OCI-LY3 (cell line): ENCODE measurements around the gene BPIFB4.

ENCODE experiments used
- H2AFZ ChIP-seq: fragments of 200-600, 300-600 bp; shearing (Covaris generic); 2 replicates; pipeline ENCODE4 v1.6.0; 2014; ENCODE audit warnings: antibody characterized with exemption, low read depth, low read length
- H3K27ac ChIP-seq: fragments of 200-600, 300-600 bp; sonication (generic); 2 replicates; pipeline ENCODE4 v1.5.1; 2014; ENCODE audit warnings: mild to moderate bottlenecking, low read length, moderate library complexity, mixed read lengths
- H3K27me3 ChIP-seq: fragments of 200-600, 300-600 bp; sonication (generic); 2 replicates; pipeline ENCODE4 v1.6.1; 2014; ENCODE audit warnings: low read depth, low read length, mixed read lengths
- H3K36me3 ChIP-seq: fragments of 200-600, 300-600 bp; sonication (generic); replicated peaks from 2 replicates; pipeline ENCODE3; 2014; ENCODE audit warnings: low read depth, low read length, mixed read lengths
- H3K4me1 ChIP-seq: fragments of 300-600, 200-600 bp; sonication (generic); 2 replicates; pipeline ENCODE4 v1.6.1; 2014; ENCODE audit warnings: low read length, mixed read lengths
- H3K4me2 ChIP-seq: fragments of 200-600, 300-600 bp; sonication (generic); 2 replicates; pipeline ENCODE4 v1.6.1; 2014; ENCODE audit warnings: low read length, mixed read lengths
- H3K4me3 ChIP-seq: fragments of 300-600, 200-600 bp; sonication (generic); 2 replicates; pipeline ENCODE4 v1.5.1; 2014; ENCODE audit warnings: antibody characterized with exemption, mild to moderate bottlenecking, low read length, moderate library complexity
- H3K79me2 ChIP-seq: fragments of 300-600, 200-600 bp; shearing (Covaris generic); 2 replicates; pipeline ENCODE4 v1.6.1; 2014; ENCODE audit warnings: mild to moderate bottlenecking, low read length, mixed read lengths
- H3K9ac ChIP-seq: fragments of 300-600, 200-600 bp; shearing (Covaris generic); 2 replicates; pipeline ENCODE4 v1.6.0; 2014; ENCODE audit warnings: mild to moderate bottlenecking, low read length, moderate library complexity
- H3K9me3 ChIP-seq: fragments of 200-600, 300-600 bp; shearing (Covaris generic); 2 replicates; pipeline ENCODE4 v1.6.1; 2014; ENCODE audit warnings: low read length, mixed read lengths; ENCODE audit not compliant: insufficient read depth
- H4K20me1 ChIP-seq: fragments of 200-600, 300-600 bp; sonication (generic); 2 replicates; pipeline ENCODE4 v1.6.1; 2016; ENCODE audit warnings: low read length, mixed read lengths; ENCODE audit not compliant: insufficient read depth
- CTCF ChIP-seq: fragments of 200-600, 300-600 bp; sonication (generic); IDR thresholded peaks from 2 replicates; pipeline ENCODE4 v1.5.1; 2014; ENCODE audit warnings: antibody characterized with exemption, low read length, low read depth
- EZH2phosphoT487 ChIP-seq: fragments of 200-600 bp; shearing (Covaris generic); IDR thresholded peaks from 2 replicates; pipeline ENCODE4 v1.6.1; 2018; ENCODE audit warnings: antibody characterized with exemption, mixed run types, low read depth

The BPIFB4 gene

GRCh38 chr20:33054381-33054780, 25.1 kb upstream of the BPIFB4 start:
- Histone ChIP-seq H3K4me1 (no peaks in the 10 kb centered on the region), H3K27ac (no peak overlapping the region), H4K20me1 (no peaks in the 10 kb centered on the region), H3K9me3 (no peaks in the 10 kb centered on the region), H3K4me2 (no peak overlapping the region), H3K9ac (no peak overlapping the region), H3K27me3 (no peaks in the 10 kb centered on the region), H3K36me3 (no peaks in the 10 kb centered on the region), H3K4me3 (no peak overlapping the region), H2AFZ (no peak overlapping the region), H3K79me2 (no peaks in the 10 kb centered on the region)
- TF ChIP-seq CTCF (no peak), EZH2phosphoT487 (no peak)

- H3K27ac ChIP-seq: no peak overlapping the region
- no peaks in the 10 kb centered on the region for H3K4me1 ChIP-seq
- no peaks in the 10 kb centered on the region for H4K20me1 ChIP-seq
- H3K27me3 ChIP-seq: no peaks in the 10 kb centered on the region
- H3K9ac ChIP-seq: no peak overlapping the region
- no peaks in the 10 kb centered on the region for H3K79me2 ChIP-seq
- no peak overlapping the region for H3K4me2 ChIP-seq
- H2AFZ ChIP-seq: no peak overlapping the region
- H3K9me3 ChIP-seq: no peaks in the 10 kb centered on the region
- no peaks in the 10 kb centered on the region for H3K36me3 ChIP-seq
- no peak for TF ChIP-seq CTCF
- TF ChIP-seq EZH2phosphoT487: no peak
- H3K4me3 ChIP-seq: no peak overlapping the region
Observed at GRCh38 chr20:33054791-33055190, 24.7 kb upstream of the BPIFB4 start.

- H3K36me3 ChIP-seq: no peaks in the 10 kb centered on the region
- H2AFZ ChIP-seq: no peak overlapping the region
- no peak overlapping the region for H3K9ac ChIP-seq
- TF ChIP-seq CTCF (no peak), EZH2phosphoT487 (no peak)
- no peaks in the 10 kb centered on the region for H4K20me1 ChIP-seq
- H3K27ac ChIP-seq: no peak overlapping the region
- H3K4me1 ChIP-seq: no peaks in the 10 kb centered on the region
- H3K4me2 ChIP-seq: no peak overlapping the region
- no peaks in the 10 kb centered on the region for H3K27me3 ChIP-seq
- H3K9me3 ChIP-seq: no peaks in the 10 kb centered on the region
- no peaks in the 10 kb centered on the region for H3K79me2 ChIP-seq
- no peak overlapping the region for H3K4me3 ChIP-seq
Observed at GRCh38 chr20:33059136-33059535, 20.3 kb upstream of the BPIFB4 start.

GRCh38 chr20:33059741-33060390, 19.6 kb upstream of the BPIFB4 start:
- no peak overlapping the region for H3K4me3 ChIP-seq
- H3K4me2 ChIP-seq: no peak overlapping the region
- H3K36me3 ChIP-seq: no peaks in the 10 kb centered on the region
- H2AFZ ChIP-seq: no peak overlapping the region
- H3K4me1 ChIP-seq: no peaks in the 10 kb centered on the region
- H3K27me3 ChIP-seq: no peaks in the 10 kb centered on the region
- no peak for TF ChIP-seq EZH2phosphoT487
- no peak for TF ChIP-seq CTCF
- H3K79me2 ChIP-seq: no peaks in the 10 kb centered on the region
- no peaks in the 10 kb centered on the region for H3K9me3 ChIP-seq
- H4K20me1 ChIP-seq: no peaks in the 10 kb centered on the region
- no peak overlapping the region for H3K9ac ChIP-seq
- no peak overlapping the region for H3K27ac ChIP-seq
